Measurements from ENCODE around the gene A2M. TPM values are rescaled to one million over a fixed set of nuclear protein-coding genes. Genes with fewer than 3 reads are reported as not detected.

A2M gene
- total and polyA plus RNA-seq, 2 of the 13 experiments (the other 11 are each of a cell fraction or from before 2014, with no cell fraction given) = 2,807 to 6,551 TPM

- TF ChIP-seq DZIP1 (CRISPR knock-in tag; IDR thresholded peaks at IDR 0.05) = no peak; the same call in 1 of the 2 replicates
- no peak; the same call in 1 of the 2 replicates for TF ChIP-seq ZNF777 (CRISPR knock-in tag; IDR thresholded peaks at IDR 0.05)
- TF ChIP-seq NCOA2 (CRISPR knock-in tag; IDR thresholded peaks at IDR 0.05) = peak; percentile 1; the same call in 1 of the 2 replicates
- TF ChIP-seq SNAPC2 (CRISPR knock-in tag; IDR thresholded peaks at IDR 0.05) = no peak
- TF ChIP-seq ZNF292 (CRISPR knock-in tag; IDR thresholded peaks at IDR 0.05; ENCODE audit: borderline replicate concordance, low read depth) = no peak
- TF ChIP-seq RBFOX2 (IDR thresholded peaks at IDR 0.05; ENCODE audit: low read depth, low read length) = peak; percentile 91
- TF ChIP-seq JUNB (CRISPR knock-in tag; IDR thresholded peaks at IDR 0.05; ENCODE audit: borderline replicate concordance) = no peak
- no peak for TF ChIP-seq ELK4 (CRISPR knock-in tag; IDR thresholded peaks at IDR 0.05; ENCODE audit: borderline replicate concordance)
- TF ChIP-seq TEAD2 (CRISPR knock-in tag; IDR thresholded peaks at IDR 0.05) = no peak
- no peak for TF ChIP-seq ATM (IDR thresholded peaks at IDR 0.05; ENCODE audit: borderline replicate concordance)
- TF ChIP-seq IKZF4 (CRISPR knock-in tag; IDR thresholded peaks at IDR 0.05; ENCODE audit: borderline replicate concordance, low read depth, not compliant biosample characterization) = no peak
- no peak for TF ChIP-seq PHB2 (IDR thresholded peaks at IDR 0.05; ENCODE audit: partially characterized antibody)
- no peak for TF ChIP-seq ZNF574 (CRISPR knock-in tag; IDR thresholded peaks at IDR 0.05)
- TF ChIP-seq HIVEP1 (CRISPR knock-in tag; IDR thresholded peaks at IDR 0.05) = peak; percentile 66
- TF ChIP-seq ZGPAT (CRISPR knock-in tag; IDR thresholded peaks at IDR 0.05) = peak; percentile 65; the same call in 1 of the 2 replicates
- no peak; the same call in 1 of the 2 replicates for TF ChIP-seq HNF4A (CRISPR knock-in tag; IDR thresholded peaks at IDR 0.05)
- TF ChIP-seq CEBPZ (IDR thresholded peaks at IDR 0.05; ENCODE audit: low read length) = no peak
- no peak for TF ChIP-seq RFX5 (IDR thresholded peaks at IDR 0.05; ENCODE audit: low read depth, low read length)
These were observed 51.4 kb downstream of the A2M start (continued) for GRCh38 chr12:9064201-9064814.

Measured in HepG2 (cell line).